ENCODE measurements around the gene SRRM2. TPM values are rescaled to one million over a fixed set of nuclear protein-coding genes. Genes with fewer than 3 reads are reported as not detected.

The SRRM2 gene
- total RNA-seq, 2 donors from 2014 or later: 118 to 174 TPM

DNA sequence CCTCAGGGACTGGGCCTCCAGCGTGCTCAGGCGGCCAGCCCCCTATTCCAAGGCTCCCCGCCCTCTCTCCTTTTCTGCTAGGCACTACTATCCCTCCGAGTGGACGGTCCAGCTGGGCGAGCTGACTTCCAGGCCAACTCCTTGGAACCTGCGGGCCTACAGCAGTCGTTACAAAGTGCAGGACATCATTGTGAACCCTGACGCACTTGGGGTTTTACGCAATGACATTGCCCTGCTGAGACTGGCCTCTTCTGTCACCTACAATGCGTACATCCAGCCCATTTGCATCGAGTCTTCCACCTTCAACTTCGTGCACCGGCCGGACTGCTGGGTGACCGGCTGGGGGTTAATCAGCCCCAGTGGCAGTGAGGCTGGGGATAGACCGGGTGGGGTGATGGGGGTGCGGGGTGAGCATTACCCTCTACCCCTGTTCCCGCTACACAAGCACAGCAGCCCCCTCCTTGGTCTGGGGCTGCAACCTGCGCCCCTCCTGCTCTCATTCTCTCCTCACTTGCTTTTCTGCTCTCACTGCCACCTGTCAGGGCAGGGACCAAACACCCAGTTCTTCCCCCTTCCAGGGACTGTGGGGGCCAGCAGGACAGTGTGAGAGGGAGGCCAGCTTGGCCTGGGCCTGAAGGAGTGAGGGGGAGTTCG is 46.9 kb downstream of the SRRM2 start:
- H3K27ac ChIP-seq: no peak overlapping the region
- H3K36me3 ChIP-seq: no peaks in the 10 kb centered on the region
- H3K4me1 ChIP-seq: no peaks in the 10 kb centered on the region
- no peaks in the 10 kb centered on the region for H3K27me3 ChIP-seq
- H3K9me3 ChIP-seq: peaks cover 0 to 16% of the 10 kb centered on the region in 2 donors
- TF ChIP-seq, protein P1, sequence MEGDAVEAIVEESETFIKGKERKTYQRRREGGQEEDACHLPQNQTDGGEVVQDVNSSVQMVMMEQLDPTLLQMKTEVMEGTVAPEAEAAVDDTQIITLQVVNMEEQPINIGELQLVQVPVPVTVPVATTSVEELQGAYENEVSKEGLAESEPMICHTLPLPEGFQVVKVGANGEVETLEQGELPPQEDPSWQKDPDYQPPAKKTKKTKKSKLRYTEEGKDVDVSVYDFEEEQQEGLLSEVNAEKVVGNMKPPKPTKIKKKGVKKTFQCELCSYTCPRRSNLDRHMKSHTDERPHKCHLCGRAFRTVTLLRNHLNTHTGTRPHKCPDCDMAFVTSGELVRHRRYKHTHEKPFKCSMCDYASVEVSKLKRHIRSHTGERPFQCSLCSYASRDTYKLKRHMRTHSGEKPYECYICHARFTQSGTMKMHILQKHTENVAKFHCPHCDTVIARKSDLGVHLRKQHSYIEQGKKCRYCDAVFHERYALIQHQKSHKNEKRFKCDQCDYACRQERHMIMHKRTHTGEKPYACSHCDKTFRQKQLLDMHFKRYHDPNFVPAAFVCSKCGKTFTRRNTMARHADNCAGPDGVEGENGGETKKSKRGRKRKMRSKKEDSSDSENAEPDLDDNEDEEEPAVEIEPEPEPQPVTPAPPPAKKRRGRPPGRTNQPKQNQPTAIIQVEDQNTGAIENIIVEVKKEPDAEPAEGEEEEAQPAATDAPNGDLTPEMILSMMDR (IDR thresholded peaks at IDR 0.05): no peak
- DNase-seq (ENCODE audit: low spot score): no peak
- no peak overlapping the region for H3K4me3 ChIP-seq

DNA sequence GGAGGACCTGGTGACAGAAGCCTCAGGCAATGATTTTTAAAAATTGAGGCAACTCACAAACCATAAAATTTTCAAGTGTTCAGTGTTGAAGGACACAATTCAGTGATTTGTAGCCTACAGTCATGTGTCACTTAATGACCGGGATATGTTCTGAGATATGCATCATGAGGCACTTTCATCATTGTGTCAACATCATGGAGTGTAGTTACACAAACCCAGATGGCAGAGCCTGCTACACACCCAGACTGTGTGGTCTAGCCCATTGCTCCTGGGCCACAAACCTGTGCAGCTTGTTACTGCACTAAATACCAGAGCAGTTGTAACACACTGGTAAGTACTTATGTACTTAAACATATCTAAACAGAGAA is 47.4 kb downstream of the SRRM2 start:
- no peaks in the 10 kb centered on the region for H3K36me3 ChIP-seq
- peaks cover 0 to 18% of the 10 kb centered on the region in 2 donors for H3K9me3 ChIP-seq
- no peak overlapping the region for H3K27ac ChIP-seq
- H3K4me1 ChIP-seq: no peaks in the 10 kb centered on the region
- H3K27me3 ChIP-seq: no peaks in the 10 kb centered on the region
- H3K4me3 ChIP-seq: no peak overlapping the region
- no peak for DNase-seq (ENCODE audit: low spot score)
- TF ChIP-seq, protein P1 (IDR thresholded peaks at IDR 0.05): no peak

DNA sequence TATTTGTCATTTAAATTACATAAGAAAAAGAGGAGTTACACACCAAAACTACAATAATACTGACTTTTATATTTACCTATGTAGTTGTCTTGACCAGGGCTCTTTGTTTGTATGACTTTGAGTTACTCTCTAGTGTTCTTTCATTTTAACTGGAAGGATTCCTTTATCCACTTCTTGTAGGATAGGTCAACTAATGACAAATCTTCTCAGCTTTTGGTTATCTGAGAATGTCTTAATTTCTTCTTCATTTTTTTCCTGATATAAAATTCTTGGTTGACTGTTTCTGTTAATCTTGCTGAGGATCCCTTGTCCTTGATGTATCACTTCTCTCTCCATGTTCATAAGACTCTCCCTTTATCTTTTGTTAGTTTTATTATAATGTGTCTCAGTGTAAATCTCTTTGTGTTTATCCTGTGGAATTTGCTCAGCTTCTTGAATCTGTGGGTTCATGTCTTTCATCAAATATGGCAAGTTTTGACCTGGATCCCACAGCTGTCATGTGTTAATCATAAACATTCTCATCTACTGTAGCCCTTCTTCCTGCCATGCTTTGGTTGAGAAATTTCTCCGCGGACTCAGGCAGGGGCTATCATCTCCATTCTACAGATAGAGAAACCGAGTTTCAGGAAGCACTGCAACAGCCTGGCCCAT is 51.2 kb downstream of the SRRM2 start:
- H3K27me3 ChIP-seq: no peaks in the 10 kb centered on the region
- no peak for DNase-seq (ENCODE audit: low spot score)
- TF ChIP-seq, protein P1 (IDR thresholded peaks at IDR 0.05): no peak
- H3K36me3 ChIP-seq: no peaks in the 10 kb centered on the region
- no peaks in the 10 kb centered on the region for H3K4me1 ChIP-seq
- H3K4me3 ChIP-seq: no peak overlapping the region
- H3K9me3 ChIP-seq: peaks cover 0 to 18% of the 10 kb centered on the region in 2 donors
- H3K27ac ChIP-seq: no peak overlapping the region

DNA sequence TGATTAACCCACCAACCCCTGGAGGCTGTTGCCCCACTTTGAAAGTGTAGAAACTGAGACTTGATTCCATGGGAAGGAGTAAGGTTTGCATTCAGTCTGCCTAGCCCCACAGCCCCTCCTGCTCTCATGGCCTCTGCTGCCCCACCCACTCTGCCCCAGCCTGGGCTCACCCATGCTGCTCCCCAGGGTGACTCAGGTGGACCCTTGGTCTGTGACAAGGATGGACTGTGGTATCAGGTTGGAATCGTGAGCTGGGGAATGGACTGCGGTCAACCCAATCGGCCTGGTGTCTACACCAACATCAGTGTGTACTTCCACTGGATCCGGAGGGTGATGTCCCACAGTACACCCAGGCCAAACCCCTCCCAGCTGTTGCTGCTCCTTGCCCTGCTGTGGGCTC is 52.3 kb downstream of the SRRM2 start:
- no peak for DNase-seq (ENCODE audit: low spot score)
- Histone ChIP-seq H3K4me3 (no peak overlapping the region), H3K9me3 (peaks cover 0 to 18% of the 10 kb centered on the region in 2 donors), H3K27me3 (no peaks in the 10 kb centered on the region), H3K4me1 (no peaks in the 10 kb centered on the region), H3K27ac (no peak overlapping the region), H3K36me3 (no peaks in the 10 kb centered on the region)
- TF ChIP-seq, protein P1 (IDR thresholded peaks at IDR 0.05): no peak

DNA sequence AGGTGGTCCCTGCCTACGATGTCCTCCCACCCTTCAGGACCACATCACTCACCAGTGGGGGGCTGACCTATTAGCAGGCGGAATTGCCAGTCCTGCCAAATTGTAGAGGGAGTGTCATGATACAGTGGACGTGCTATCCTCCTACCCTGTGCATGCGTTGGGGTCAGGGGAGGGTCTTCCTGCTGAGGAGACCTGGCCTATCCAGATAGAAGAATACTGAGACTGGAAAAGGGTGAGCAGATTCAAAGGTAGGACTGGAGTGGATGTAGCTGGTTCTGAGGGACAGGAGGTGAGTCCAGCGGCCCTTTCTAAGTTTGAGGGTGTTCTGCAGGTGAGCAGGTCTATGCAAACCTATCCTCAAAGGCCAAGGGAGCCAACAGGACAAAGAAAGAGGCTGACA is 53.8 kb downstream of the SRRM2 start:
- Histone ChIP-seq H3K27ac (no peak overlapping the region), H3K4me3 (no peak overlapping the region), H3K27me3 (no peaks in the 10 kb centered on the region), H3K36me3 (no peaks in the 10 kb centered on the region), H3K9me3 (peaks cover 0 to 18% of the 10 kb centered on the region in 2 donors), H3K4me1 (no peaks in the 10 kb centered on the region)
- TF ChIP-seq, protein P1 (IDR thresholded peaks at IDR 0.05): no peak
- DNase-seq (ENCODE audit: low spot score): no peak

All from right atrium auricular region (tissue), 2 donors.